Keratinocyte (primary cell): Measurements from ENCODE around the gene TFPI. TPM values are rescaled to one million over a fixed set of nuclear protein-coding genes. Genes with fewer than 3 reads are reported as not detected.
A peak's percentile ranks its signal among the peaks of the same experiment; 100 is the strongest.
"Not testable (repeated sequence)": the region's sequence is repeated elsewhere in the genome, so short reads cannot be mapped to it uniquely, and the experiment has no call there.

ENCODE experiments used
- DNase-seq: peaks from one replicate; pipeline ENCODE4 v3.0.0-alpha.2; 2011; ENCODE audit warnings: low read depth, missing footprints, low spot score
- FAIRE-seq: peaks from 2 replicates; lab custom pipeline; 2011; peaks lifted over from hg19 to GRCh38; lab: Jason Lieb, UNC
- H2AFZ ChIP-seq: 2 replicates; pipeline ENCODE4 v1.6.0; 2012; ENCODE audit warnings: low read length, control low read depth, inconsistent platforms; ENCODE audit not compliant: control insufficient read depth
- H3K27ac ChIP-seq: 2 replicates; pipeline ENCODE4 v1.5.1; 2011; ENCODE audit warnings: low read length; ENCODE audit not compliant: control insufficient read depth, insufficient read depth
- H3K27me3 ChIP-seq: 3 replicates; pipeline ENCODE4 v1.6.0; 2011; ENCODE audit warnings: low read length; ENCODE audit not compliant: control insufficient read depth, insufficient read depth; ENCODE audit errors: extremely low read depth
- H3K36me3 ChIP-seq, 2 experiments: 2 replicates in 1 of 2; 3 replicates in 1 of 2; pipeline ENCODE4 v1.5.1; 2011; ENCODE audit warnings: low read length in 2 of 2, mild to moderate bottlenecking in 1 of 2; ENCODE audit not compliant: control insufficient read depth in 2 of 2, insufficient read depth in 2 of 2; ENCODE audit errors: extremely low read depth in 1 of 2
- H3K4me1 ChIP-seq: 3 replicates; pipeline ENCODE4 v1.5.1; 2011; ENCODE audit warnings: low read length; ENCODE audit not compliant: control insufficient read depth, insufficient read depth; ENCODE audit errors: extremely low read depth
- H3K4me2 ChIP-seq: 3 replicates; pipeline ENCODE4 v1.6.0; 2011; ENCODE audit warnings: low read depth, low read length; ENCODE audit not compliant: control insufficient read depth, insufficient read depth; ENCODE audit errors: extremely low read depth
- H3K4me3 ChIP-seq, 3 experiments: fragments of 200-600 bp in 1 of 3; sonication (generic) in 1 of 3; 2 replicates in 2 of 3; 3 replicates in 1 of 3; pipeline ENCODE4 v1.5.1; 2011 to 2016; ENCODE audit warnings: low read length in 3 of 3, mild to moderate bottlenecking in 3 of 3, control low read depth in 2 of 3, inconsistent platforms in 1 of 3, low read depth in 1 of 3, mixed read lengths in 1 of 3, mixed run types in 1 of 3, moderate library complexity in 1 of 3; ENCODE audit not compliant: control insufficient read depth in 2 of 3, insufficient read depth in 2 of 3; ENCODE audit errors: extremely low read depth in 1 of 3
- H3K79me2 ChIP-seq: 2 replicates; pipeline ENCODE4 v1.6.0; 2012; ENCODE audit warnings: low read length; ENCODE audit not compliant: control insufficient read depth, insufficient read depth
- H3K9ac ChIP-seq: 3 replicates; pipeline ENCODE4 v1.6.0; 2011; ENCODE audit warnings: low read length; ENCODE audit not compliant: control insufficient read depth, insufficient read depth; ENCODE audit errors: extremely low read depth
- H3K9me1 ChIP-seq: 3 replicates; pipeline ENCODE4 v1.6.0; 2011; ENCODE audit warnings: low read length; ENCODE audit not compliant: control insufficient read depth, insufficient read depth; ENCODE audit errors: extremely low read depth
- H3K9me3 ChIP-seq: 2 replicates; pipeline ENCODE4 v1.5.1; 2012; ENCODE audit warnings: low read depth, low read length; ENCODE audit not compliant: control insufficient read depth
- H4K20me1 ChIP-seq: 3 replicates; pipeline ENCODE4 v1.6.0; 2011; ENCODE audit warnings: low read length; ENCODE audit not compliant: control insufficient read depth, insufficient read depth; ENCODE audit errors: extremely low read depth
- EZH2 ChIP-seq: IDR thresholded peaks from one replicate; pipeline ENCODE4 v1.6.1; 2012; ENCODE audit warnings: inconsistent platforms, mild to moderate bottlenecking, low read length, moderate library complexity
- dilution Hi-C: fragments of 300-500 bp; cut with MboI; formaldehyde crosslinking; loops from one replicate; pipeline ENCODE4 v1.7.0; 2020; ENCODE audit warnings: low sequenced_read_pairs; ENCODE audit not compliant: extremely low pct_ligation_motif_present
- polyA plus RNA-seq, 5 experiments: library from polyadenylated mRNA; depleted of rRNA in 3 of 5; stranded (reverse) in 3 of 5; stranded (forward) in 1 of 5; unstranded in 1 of 5; fragments of >200 nt; gene quantifications; 1 replicate in 1 of 5; 2 replicates in 3 of 5; 3 replicates in 1 of 5; pipeline versions ENCODE4 v1.2.1 to v1.2.3, GENCODE V29; 2011 to 2012; ENCODE audit warnings: missing spikeins in 2 of 5, low read depth in 1 of 5, low replicate concordance in 1 of 5
- TF ChIP-seq, protein P1 (sequence below), 3 experiments: IDR thresholded peaks in 1 of 3; conservative IDR thresholded peaks in 1 of 3; optimal IDR thresholded peaks in 1 of 3; 2 replicates in 2 of 3; 3 replicates in 1 of 3; pipeline versions ENCODE3 to v1.5.1; 2011; ENCODE audit warnings: low read length in 3 of 3, mild to moderate bottlenecking in 3 of 3, moderate library complexity in 2 of 3, control low read depth in 1 of 3, inconsistent platforms in 1 of 3; ENCODE audit not compliant: insufficient read depth in 2 of 3; ENCODE audit errors: extremely low read depth in 1 of 3

Gene TFPI
- polyA plus RNA-seq, 1 donor (not counting 4 experiments of a cell fraction or from before 2014, with no cell fraction given) = 1.1 TPM

DNA sequence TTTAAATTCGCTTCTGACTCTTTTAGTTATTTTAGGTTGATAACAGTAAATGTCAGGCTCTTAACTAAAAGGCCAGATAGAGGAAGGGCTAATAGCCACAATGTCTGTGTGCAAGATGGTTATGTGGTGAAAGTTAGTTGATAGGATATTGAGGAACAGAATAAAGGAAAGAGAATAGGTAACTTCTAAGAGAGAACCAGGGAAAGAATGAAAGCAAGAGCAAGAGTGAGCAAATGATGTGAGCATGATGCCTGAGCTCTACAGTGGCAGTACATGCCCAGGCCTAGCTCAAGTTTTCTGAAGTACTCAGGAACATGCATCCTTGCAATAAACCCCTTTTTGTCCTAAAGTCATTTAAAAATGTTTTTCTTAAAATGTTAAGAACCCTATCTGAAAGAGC lies 12.5 kb upstream of the TFPI start:
- no peak overlapping the region for H3K4me2 ChIP-seq
- H2AFZ ChIP-seq = peak overlapping the region; percentile 39
- H3K79me2 ChIP-seq = no peaks in the 10 kb centered on the region
- no peak overlapping the region for H3K27ac ChIP-seq
- dilution Hi-C loops = no loop called here
- H3K9me1 ChIP-seq = no peaks in the 10 kb centered on the region
- H4K20me1 ChIP-seq = no peaks in the 10 kb centered on the region
- H3K9me3 ChIP-seq = no peaks in the 10 kb centered on the region
- H3K9ac ChIP-seq = no peak overlapping the region
- no peak for DNase-seq
- H3K27me3 ChIP-seq = no peaks in the 10 kb centered on the region
- no peak for FAIRE-seq
- H3K36me3 ChIP-seq = no peaks in the 10 kb centered on the region
- no peaks in the 10 kb centered on the region for H3K4me1 ChIP-seq
- no peak overlapping the region for H3K4me3 ChIP-seq
- TF ChIP-seq, protein P1, sequence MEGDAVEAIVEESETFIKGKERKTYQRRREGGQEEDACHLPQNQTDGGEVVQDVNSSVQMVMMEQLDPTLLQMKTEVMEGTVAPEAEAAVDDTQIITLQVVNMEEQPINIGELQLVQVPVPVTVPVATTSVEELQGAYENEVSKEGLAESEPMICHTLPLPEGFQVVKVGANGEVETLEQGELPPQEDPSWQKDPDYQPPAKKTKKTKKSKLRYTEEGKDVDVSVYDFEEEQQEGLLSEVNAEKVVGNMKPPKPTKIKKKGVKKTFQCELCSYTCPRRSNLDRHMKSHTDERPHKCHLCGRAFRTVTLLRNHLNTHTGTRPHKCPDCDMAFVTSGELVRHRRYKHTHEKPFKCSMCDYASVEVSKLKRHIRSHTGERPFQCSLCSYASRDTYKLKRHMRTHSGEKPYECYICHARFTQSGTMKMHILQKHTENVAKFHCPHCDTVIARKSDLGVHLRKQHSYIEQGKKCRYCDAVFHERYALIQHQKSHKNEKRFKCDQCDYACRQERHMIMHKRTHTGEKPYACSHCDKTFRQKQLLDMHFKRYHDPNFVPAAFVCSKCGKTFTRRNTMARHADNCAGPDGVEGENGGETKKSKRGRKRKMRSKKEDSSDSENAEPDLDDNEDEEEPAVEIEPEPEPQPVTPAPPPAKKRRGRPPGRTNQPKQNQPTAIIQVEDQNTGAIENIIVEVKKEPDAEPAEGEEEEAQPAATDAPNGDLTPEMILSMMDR (optimal IDR thresholded peaks at IDR 0.05 in 1 of 3, IDR thresholded peaks at IDR 0.05 in 1 of 3, conservative IDR thresholded peaks at IDR 0.05 in 1 of 3; ENCODE audit: extremely low read depth in 1 of 3, insufficient read depth in 2 of 3, low read length in 3 of 3) = no peak
- no peak for TF ChIP-seq EZH2

DNA sequence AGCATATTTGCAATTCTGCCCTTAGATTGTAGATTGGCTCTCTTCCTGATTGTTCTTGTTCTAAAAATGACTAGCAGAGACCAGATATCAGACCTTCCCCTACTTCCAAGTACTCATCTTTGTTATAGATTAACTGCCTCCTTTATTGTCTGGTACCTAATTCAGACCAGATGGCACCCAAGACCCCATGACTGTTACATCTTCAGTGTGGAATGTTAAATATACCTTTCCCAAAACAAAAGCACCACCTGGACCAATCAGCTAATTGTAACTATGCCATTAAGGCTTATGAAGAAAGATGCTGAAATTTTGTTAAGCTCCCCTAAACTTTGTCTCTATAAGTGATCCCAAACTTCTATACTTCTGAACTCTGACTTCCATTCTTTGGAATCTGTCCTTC lies 12.0 kb upstream of the TFPI start:
- Histone ChIP-seq H3K9me1 (no peaks in the 10 kb centered on the region), H3K4me3 (no peak overlapping the region), H3K4me1 (no peaks in the 10 kb centered on the region), H4K20me1 (no peaks in the 10 kb centered on the region), H3K4me2 (no peak overlapping the region), H3K36me3 (no peaks in the 10 kb centered on the region), H3K79me2 (no peaks in the 10 kb centered on the region), H2AFZ (no peak overlapping the region), H3K9me3 (no peaks in the 10 kb centered on the region), H3K27ac (no peak overlapping the region), H3K9ac (no peak overlapping the region), H3K27me3 (no peaks in the 10 kb centered on the region)
- DNase-seq (no peak), FAIRE-seq (no peak)
- dilution Hi-C loops = no loop called here
- no peak for TF ChIP-seq EZH2
- TF ChIP-seq, protein P1 (optimal IDR thresholded peaks at IDR 0.05 in 1 of 3, IDR thresholded peaks at IDR 0.05 in 1 of 3, conservative IDR thresholded peaks at IDR 0.05 in 1 of 3; ENCODE audit: extremely low read depth in 1 of 3, insufficient read depth in 2 of 3, low read length in 3 of 3) = no peak

DNA sequence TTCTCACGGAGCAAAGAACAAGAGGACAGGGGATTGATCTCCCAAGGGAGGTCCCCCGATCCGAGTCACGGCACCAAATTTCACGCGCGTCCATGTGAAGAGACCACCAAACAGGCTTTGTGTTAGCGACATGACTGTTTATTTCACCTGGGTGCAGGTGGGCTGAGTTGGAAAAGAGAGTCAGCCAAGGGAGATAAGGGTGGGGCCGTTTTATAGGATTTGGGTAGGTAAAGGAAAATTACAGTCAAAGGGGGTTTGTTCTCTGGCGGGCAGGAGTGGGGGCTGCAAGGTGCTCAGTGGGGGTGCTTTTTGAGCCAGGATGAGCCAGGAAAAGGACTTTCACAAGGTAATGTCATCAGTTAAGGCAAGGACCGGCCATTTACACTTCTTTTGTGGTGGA lies 11.4 kb upstream of the TFPI start:
- H3K9me3 ChIP-seq, H3K27me3 ChIP-seq, H2AFZ ChIP-seq, dilution Hi-C loops, DNase-seq, H3K79me2 ChIP-seq, H3K36me3 ChIP-seq, H3K4me3 ChIP-seq, H3K27ac ChIP-seq, FAIRE-seq, H3K4me1 ChIP-seq, H4K20me1 ChIP-seq, H3K4me2 ChIP-seq, H3K9ac ChIP-seq, H3K9me1 ChIP-seq: not testable (repeated sequence)

DNA sequence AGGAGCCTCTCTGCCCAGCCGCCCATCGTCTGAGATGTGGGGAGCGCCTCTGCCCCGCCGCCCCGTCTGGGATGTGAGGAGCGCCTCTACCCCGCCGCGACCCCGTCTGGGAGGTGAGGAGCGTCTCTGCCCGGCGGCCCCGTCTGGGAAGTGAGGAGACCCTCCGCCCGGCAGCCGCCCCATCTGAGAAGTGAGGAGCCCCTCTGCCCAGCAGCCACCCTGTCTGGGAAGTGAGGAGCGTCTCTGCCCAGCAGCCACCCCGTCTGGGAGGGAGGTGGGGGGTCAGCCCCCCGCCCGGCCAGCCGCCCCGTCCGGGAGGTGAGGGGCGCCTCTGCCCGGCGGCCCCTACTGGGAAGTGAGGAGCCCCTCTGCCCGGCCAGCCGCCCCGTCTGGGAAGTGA lies 2.3 kb upstream of the TFPI start:
- H3K4me2 ChIP-seq, H2AFZ ChIP-seq, H3K9ac ChIP-seq, FAIRE-seq, H4K20me1 ChIP-seq, H3K9me1 ChIP-seq, H3K36me3 ChIP-seq, H3K27ac ChIP-seq, dilution Hi-C loops, H3K4me3 ChIP-seq, H3K9me3 ChIP-seq, DNase-seq, H3K79me2 ChIP-seq, H3K27me3 ChIP-seq: not testable (repeated sequence)
- H3K4me1 ChIP-seq = peaks cover 12% of the 10 kb centered on the region
